Measurements from ENCODE around the gene RPL28.
A peak's percentile ranks its signal among the peaks of the same experiment; 100 is the strongest.
"Not testable (repeated sequence)": the region's sequence is repeated elsewhere in the genome, so short reads cannot be mapped to it uniquely, and the experiment has no call there.

Gene RPL28

GRCh38 chr19:55398200-55398925 lies 12.6 kb downstream of the RPL28 start:
- no peak for DNase-seq

GRCh38 chr19:55400281-55401087 lies 14.8 kb downstream of the RPL28 start:
- no peak for DNase-seq

DNA sequence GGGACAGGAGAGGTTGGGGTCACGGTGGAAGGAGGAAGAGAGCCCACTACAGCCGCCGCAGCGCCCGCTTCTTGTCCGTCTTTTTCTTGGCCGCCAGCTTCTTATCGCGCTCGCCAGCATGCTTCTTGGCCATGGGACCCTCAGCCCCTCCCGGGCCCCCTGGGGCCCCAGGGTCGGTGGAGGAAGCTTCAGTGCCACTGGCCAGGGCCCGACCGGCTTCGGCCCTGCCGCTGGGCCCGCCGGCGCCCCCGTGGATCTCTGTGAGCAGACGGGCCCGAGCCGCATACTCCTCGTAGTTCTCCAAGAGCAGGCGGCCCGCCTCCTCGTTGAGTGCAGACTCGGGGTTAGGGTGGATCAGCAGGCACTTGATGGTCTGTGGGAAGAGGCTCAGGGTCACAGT lies 15.7 kb downstream of the RPL28 start:
- not testable (repeated sequence) for DNase-seq

DNA sequence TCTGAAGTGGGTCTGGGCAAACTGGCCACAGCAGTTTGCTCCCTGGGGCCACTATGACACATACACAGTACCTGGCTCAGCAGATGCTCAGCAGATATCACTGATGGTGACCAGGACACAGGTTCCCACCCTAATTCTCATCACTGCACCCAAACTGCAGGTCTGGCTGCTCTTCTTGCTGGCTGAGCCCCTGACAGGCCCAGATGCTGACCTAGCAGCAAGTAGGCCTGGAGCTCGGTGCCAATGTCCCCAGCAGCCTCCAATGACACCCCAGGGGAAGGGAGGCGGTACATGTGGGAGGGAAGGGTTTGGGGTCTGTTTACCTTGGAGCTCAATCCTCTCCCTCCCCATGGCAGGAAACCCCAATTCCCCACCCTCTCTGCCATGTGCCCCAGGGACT lies 16.8 kb downstream of the RPL28 start:
- no peak for DNase-seq

- no peak for DNase-seq
Measured at GRCh38 chr19:55405638-55406037, 19.9 kb downstream of the RPL28 start.

DNA sequence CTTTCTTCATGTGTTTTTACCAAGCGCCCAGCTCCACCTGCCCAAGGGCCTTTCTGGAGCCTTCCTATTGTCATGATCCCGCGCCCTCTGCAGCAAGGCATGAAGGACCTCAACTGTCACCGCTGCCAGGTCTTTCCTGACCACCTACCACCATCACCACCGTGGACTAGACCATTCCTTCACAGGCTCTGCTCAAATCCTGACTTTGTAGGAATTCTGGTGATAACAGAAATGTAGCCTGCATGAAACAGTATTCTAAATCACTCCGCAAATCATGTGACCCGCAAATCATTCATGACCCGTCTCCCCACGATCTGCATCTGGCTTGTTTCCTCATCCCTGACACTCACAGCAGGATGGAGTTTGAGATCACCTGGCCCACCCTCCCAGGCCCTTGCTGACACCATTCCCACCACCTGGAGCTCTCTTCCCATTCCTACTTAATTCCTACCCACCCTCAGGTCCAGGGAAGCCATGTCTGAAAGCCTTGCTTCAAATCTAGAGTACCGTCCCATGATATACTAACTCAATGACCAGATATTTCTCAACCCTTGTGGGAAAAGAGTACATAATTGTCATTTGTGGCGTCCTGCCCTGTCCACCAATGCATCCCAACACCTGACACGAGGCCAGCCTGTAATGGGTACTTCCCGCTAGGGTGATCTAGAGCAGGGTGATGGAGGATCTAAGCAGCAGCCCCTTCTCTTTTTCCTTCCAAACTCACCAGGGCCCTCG lies 20.5 kb downstream of the RPL28 start:
- DNase-seq = no peak

GRCh38 chr19:55406826-55407549 lies 21.3 kb downstream of the RPL28 start:
- peak; percentile 46 for DNase-seq

DNA sequence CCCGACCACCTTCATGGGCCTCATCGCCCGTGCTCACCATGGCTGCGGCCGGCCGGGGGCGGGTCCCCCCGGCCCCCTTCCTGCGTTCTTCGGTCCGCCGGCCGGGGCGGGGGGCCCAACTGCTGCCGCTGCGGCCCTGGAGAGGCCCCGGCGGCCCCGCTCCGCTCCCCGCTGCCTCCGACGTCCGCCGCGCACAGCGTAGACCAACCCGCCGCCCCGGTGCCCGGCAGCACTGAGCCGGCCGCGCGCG lies 21.7 kb downstream of the RPL28 start, which contains the start of gene UBE2S:
UBE2S (minus strand) TSS at position 239 of the 250 bp plus-strand sequence; CDS start at position 40, 199 bp downstream.
- DNase-seq = not testable (repeated sequence)

DNA sequence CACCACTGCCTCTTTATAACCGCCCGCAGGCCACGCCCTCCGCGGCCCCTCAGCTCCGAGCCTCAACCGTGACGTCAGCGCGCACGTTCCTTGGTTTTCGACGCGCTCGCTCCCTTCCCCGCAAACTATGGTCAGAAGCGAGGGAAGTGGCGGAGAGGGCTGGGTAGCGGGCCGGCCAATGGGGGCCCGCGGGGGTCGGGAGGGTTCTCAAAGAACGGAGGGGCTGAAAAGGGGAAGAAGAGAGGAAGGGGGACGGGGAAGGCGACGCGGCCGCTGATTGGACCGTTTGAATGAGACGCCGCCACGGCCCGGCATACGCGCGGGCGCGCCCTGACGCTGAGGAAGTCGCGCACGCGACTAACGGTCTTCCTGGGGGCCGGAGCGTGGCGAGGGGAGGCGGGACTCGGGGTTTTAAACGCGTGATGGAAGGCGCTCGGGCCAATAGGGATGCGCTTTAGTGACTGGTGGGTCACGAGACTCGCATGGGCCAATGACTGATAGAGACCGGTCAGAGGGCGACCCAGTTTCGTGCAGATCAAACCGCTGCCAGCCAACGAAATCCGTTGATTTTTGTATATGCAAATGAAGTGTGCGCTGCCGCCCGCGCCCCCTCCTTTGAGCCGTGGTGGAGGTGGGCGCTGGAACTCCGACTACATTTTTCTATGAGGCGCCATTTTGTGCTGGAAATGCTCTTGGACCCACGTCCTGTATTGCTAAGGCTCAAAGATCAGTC lies 22.2 kb downstream of the RPL28 start:
- peak; percentile 97 for DNase-seq

GRCh38 chr19:55408533-55408872 lies 22.8 kb downstream of the RPL28 start:
- no peak for DNase-seq

GRCh38 chr19:55409179-55409578 lies 23.4 kb downstream of the RPL28 start:
- not testable (repeated sequence) for DNase-seq

DNA sequence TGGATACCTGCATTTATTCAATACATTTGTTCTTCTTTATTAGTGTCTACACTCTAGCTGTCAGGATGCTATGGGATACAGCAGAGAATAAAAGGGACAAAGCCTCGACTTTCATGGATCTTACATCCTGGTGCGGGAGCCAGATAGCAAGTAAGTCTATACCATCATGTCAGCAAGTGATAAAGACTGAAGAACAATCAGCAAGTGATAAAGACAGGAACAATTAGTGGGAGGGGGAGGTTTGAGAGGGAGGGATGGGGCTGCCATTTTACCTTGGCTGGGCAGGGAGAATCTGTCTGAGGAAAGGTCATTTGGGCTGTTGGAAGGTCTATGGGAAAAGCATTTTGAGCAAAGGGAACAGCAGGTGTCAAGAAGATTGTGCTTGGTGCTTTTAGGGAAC lies 24.4 kb downstream of the RPL28 start:
- DNase-seq = no peak

DNA sequence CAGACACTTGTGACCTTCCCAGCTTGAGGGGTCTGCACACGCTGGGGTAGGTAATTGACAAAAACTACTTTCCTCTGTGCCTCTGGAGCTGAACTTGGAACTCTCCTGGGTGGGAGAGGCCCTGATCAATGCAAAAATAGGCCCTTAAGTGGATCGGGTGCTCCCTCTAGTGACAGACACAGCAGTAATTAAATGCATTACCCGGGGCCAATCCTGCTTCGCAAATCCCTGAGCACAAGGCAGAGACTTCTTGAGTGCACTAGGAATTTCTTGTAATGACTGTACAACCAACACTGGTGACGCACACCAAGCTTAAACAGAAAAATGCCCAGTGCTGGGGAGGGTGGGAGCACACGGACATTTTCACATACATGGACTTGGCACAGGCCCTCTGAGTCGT lies 32.5 kb downstream of the RPL28 start:
- DNase-seq = peak; percentile 44

DNA sequence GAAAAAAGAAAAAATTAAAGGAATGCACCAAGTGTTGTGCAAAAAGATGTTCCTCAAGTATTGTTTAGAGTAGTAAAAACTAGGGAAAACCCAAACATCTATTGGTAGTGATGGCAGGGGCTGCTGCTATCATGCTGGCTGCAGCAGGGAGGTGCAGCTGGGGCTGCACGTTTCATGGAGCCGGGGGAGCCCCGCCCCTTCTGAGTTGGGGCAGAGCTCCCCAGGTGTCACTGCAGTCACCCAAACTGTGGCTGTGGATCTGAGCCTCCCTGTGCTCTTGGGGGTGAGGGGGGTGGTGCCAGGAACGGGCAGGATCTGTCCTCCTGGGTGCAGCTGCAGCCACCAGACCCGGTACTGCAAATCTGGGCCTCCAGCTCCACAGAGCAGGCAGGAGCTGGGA lies 33.4 kb downstream of the RPL28 start:
- no peak for DNase-seq

DNA sequence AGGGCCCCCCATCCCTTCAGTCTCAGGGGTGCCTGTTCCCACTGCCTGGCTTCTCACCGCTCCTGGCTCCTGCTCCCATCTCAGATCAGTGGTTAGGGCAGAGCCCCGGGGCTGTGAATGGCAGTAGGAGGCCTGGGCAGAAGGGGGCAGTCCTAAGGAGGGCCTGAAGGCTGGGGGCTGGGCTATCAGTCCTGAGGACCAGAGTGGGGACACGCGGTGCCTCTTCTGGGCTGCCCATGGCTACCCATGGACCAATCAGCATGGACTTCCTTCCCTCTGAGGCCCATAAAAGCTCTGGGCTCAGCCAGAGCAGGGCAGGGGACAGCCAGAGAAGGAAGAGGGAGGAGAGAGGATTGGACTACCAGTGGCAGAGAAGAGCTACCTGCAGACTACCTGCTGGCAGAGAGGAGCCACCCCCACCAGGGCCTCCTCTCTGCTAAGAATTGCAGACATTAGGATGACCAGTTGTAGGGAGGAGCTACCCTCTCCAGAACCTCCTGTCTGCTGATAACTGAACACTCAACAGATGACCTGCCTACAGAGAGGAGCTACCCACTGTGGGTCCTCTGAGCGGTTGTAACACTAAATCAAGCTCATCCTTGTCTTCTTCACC lies 34.0 kb downstream of the RPL28 start:
- no peak for DNase-seq

- DNase-seq = peak; percentile 9
Measured at GRCh38 chr19:55421281-55421680, 35.5 kb downstream of the RPL28 start.

DNA sequence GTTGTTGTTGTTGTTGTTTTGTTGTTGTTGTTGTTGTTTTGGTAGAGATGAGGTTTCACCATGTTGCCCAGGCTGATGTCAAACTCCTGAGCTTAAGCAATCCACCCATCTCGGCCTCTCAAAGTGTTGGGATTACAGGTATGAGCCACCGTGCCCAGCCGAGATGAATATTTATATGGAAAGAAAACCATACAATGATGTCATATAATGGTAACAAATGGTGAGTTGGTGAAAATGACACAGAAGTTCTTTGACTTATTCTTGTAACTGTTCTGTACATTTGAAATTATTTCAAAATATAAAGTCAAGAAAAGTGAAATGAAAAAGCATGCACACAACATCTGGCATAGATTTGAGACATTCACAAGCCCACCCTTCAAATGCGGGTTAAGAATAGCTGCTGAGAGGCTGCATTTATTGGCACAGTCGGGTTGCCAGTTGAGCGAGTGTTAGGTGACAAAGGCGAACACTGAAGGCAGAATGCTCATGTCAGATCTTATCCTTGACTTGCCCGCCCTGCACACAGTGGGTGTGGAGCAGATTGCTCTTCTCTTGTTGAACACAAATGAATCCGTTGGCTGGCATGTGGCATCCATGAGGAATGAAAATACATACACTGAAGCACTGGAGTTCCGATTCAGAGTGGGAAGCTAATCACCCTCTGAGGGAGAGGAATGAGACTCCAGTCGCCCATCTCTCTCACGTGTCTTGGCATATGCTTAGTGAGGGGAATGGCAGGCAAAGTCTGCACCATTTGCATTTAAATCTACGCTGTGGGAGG lies 37.7 kb downstream of the RPL28 start:
- DNase-seq = no peak

DNA sequence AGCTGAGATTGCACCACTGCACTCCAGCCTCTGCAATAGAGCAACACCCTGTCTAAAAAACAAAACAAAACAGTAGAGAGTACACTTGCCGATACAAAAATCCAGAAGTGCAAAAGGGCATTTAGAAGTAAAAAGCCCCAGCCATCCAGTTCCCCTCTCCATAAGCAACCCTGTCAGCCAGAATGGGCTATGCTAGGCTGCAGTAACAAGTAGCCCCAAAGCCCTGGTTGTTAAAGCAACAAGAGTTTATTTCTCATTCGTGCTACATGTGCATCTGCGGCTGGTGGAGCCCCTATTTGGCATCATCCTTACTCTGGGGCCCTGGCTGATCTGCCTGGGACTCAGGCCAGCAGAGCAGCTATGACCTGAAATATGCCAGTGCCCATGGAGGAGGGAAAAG lies 38.8 kb downstream of the RPL28 start:
- DNase-seq = no peak

DNA sequence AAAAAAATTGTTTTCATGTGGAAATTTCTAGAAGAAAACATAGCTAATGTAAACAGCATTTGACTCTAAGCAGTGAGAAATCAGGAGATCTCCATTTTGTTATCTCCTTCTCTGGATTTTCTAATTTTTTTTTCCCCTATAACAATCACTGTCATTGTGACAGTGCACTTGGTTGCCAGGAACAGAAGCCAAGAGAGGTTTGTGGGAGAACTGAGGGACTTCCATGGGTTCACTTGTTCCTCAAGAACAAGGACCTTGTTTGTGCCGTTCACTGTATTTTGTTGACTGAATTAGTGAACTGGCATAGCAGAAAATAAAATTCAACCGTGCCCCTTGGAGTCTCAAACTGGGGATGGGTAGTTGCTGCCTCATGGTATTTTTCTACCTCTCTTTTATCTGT lies 40.3 kb downstream of the RPL28 start:
- DNase-seq = no peak

DNA sequence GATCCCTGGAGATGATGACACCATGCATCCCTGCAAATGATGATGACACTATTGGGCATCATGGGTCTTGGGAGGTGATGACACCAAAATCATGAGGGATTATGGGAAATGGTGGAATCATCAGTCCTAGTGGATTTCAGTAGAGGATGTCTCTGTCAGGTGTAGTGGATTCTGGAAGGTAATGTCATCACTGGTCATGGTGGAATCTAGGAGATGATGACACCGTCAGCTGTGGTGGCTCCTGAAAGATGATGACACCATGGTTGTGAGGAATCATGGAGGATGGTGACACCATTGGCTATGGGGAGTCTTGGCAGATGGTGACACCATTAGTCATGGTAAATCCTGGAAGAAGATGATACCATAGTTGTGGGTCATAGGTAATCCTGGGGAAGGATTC lies 45.5 kb downstream of the RPL28 start:
- no peak for DNase-seq

DNA sequence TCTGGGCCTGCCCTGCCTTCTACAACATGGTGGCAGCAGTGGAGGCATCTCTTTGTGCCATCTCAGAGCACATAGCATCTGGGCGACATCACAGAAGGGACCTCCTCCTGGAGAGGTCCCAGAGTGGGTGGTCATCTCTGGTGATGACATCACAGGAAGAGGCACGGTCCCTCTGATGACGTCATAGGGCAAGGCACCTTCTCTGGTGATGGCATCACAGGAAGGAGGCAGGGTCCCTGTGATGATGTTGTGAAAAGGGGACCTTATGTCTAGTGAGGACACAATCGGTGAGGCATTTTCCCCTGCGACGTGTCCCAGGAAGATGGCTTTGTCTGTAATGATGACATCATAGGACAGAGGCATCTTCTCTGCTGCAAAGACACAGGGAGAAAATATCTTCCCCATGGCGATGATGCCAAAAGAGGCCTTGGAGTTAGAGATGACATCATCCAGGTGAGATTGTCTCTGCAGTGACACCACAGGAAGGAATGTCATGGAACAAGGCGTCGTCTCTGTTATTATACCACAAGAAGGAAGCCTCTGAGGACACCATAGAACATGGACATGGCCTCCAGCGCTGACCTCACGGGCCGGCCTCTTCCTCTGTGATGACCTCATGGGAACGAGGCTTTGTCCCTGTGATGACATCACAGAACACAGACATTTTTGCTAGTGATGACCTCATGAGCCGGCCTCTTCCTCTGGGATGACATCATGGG lies 46.7 kb downstream of the RPL28 start:
- DNase-seq = no peak
